ENCODE measurements around the gene CDHR4.
"Not testable (repeated sequence)": the region's sequence is repeated elsewhere in the genome, so short reads cannot be mapped to it uniquely, and the experiment has no call there.

CDHR4 gene

DNA sequence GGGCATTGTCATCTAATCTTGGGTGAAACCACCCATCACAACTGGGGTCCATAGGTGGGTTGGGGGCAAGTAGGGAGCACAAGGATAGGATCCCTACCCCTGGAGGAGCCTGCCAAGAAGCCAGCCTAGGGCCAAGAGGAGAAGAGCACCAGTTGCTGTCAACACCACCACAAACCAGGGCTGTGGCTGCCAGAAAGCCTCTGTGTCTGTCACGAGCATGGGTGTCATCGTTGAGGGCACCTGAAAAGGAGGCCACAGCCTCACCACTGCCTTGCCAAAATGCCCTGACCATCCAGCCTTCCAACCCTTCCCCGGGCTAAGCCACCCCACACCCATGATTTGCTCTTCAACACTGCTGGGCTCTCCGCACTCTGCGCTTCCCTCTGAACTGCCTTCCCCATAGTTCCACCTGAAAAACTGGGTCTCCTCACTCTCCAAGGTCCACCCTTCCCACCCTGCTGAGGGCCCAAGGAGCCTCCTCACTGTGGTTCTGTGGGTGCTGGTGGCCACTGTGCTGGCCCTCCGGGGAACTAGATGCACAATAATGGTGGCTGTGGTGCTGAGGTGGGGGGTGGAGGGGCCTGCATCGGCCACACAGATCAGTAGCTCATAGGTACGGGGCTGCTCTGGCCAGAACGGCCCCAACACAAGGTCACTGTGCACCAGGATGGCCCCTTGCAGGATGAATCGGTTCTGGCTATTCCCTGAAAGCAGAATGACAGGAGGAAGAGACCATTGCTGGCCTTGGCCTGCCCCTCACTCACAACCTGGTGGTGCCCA lies 7.1 kb downstream of the CDHR4 start:
- no peak for ATAC-seq
- Mint-ChIP-seq H3K4me3 (no peak overlapping the region), H3K9me3 (no peaks in the 10 kb centered on the region), H3K4me1 (peaks cover 8% of the 10 kb centered on the region), H3K27me3 (no peaks in the 10 kb centered on the region), H3K27ac (peak overlapping the region in 1 of 2 donors; percentile 42)
- DNase-seq, result no peak

DNA sequence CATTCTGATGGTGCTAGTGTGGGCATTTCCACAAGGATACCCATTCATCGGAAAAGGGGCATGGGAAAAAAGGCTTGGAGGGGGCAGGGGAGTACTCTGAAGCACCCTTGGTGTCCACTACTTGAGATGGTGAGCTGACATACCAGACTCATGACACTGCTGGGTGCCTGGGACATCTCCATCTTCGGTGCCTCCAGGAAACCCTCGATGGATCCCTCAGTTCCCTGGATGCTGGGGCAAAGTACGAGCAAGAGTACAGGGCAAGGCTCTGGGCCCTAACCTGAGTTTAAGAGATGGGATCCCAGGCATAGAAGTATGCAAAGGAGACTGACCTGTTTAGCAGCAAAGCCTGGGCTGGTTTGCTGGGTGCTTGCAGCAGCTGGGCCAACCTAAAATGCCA lies 8.1 kb downstream of the CDHR4 start:
- Mint-ChIP-seq H3K27me3 (no peaks in the 10 kb centered on the region), H3K4me3 (no peak overlapping the region), H3K9me3 (no peaks in the 10 kb centered on the region), H3K27ac (no peak overlapping the region), H3K4me1 (peaks cover 17% of the 10 kb centered on the region)
- ATAC-seq (no peak), DNase-seq (no peak)

DNA sequence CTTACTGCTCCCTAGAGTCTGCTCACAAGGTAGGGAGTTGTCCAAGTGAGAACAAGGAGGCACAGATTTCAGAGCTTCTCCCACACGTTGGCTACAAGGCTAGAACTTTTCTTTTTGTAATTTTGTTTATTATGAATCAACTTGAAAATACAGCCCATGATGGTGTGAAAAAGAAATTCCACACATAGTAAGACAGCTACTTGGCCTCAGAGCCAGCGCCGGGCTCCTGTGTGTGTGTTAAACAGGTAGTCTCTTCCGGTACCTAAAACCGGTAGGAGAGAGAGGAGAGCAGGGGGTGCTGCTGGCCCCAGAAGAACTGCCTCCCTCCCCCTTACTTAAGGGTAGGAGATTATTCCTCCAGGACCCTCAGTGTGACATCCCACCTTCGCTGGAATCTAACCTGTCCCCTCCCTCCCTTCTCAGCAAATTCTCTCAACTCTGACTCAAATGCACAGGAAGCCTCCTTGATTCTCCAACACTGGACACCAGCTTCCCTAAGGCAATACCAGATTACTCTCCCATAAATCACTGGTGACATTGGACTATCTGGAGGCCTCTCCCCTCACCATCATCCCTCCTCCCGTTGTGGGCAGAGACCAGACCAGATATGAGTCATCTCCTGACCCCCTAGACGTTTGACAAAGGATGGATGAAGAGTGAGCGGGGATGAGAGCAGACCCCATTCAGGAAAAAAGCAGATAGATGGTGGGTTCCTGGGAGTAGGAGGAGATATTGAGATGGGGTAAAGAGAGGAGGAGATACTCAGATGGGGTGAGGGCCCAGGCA lies 8.9 kb downstream of the CDHR4 start:
- ATAC-seq, result no peak
- Mint-ChIP-seq H3K4me1 (peaks cover 19% of the 10 kb centered on the region), H3K27me3 (no peaks in the 10 kb centered on the region), H3K27ac (no peak overlapping the region), H3K4me3 (no peak overlapping the region), H3K9me3 (no peaks in the 10 kb centered on the region)
- no peak for DNase-seq

GRCh38 chr3:49788056-49788455 lies 11.6 kb downstream of the CDHR4 start:
- H3K9me3 Mint-ChIP-seq, result no peaks in the 10 kb centered on the region
- ATAC-seq (no peak), DNase-seq (no peak)
- no peak overlapping the region for H3K4me3 Mint-ChIP-seq
- H3K4me1 Mint-ChIP-seq, result peaks cover 36% of the 10 kb centered on the region
- no peaks in the 10 kb centered on the region for H3K27me3 Mint-ChIP-seq
- no peak overlapping the region for H3K27ac Mint-ChIP-seq

- Mint-ChIP-seq H3K27ac (no peak overlapping the region), H3K4me3 (peak overlapping the region; percentile 91 to 96), H3K27me3 (no peaks in the 10 kb centered on the region), H3K9me3 (no peaks in the 10 kb centered on the region), H3K4me1 (peaks cover 36% of the 10 kb centered on the region)
- ATAC-seq, result no peak
- DNase-seq, result no peak
Observed at GRCh38 chr3:49787536-49787935, 12.1 kb downstream of the CDHR4 start.

DNA sequence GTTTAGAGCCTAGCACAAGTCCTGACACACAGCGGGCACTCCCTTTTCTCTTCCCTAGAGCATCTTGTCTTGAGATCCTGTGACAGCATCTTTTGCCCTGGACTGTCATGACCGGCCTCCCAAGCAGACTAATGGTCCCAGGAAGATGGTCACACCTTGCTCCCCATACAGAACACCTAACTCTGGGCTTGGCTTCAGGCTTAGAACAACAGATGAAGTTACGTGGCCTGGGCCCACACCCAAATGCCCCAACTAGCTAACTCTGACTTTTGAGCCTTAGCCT lies 12.6 kb downstream of the CDHR4 start:
- Mint-ChIP-seq H3K9me3 (no peaks in the 10 kb centered on the region), H3K4me1 (peaks cover 36% of the 10 kb centered on the region), H3K4me3 (peak overlapping the region; percentile 91 to 96), H3K27me3 (no peaks in the 10 kb centered on the region), H3K27ac (peak overlapping the region; percentile 96 to 98)
- ATAC-seq, result no peak
- peak in 1 of 2 donors; percentile 23 for DNase-seq

- Mint-ChIP-seq H3K27me3 (no peaks in the 10 kb centered on the region), H3K27ac (peak within 1 kb of the TSS; percentile 96 to 98), H3K4me1 (peaks cover 37% of the 10 kb centered on the region), H3K9me3 (no peaks in the 10 kb centered on the region), H3K4me3 (peak within 1 kb of the TSS; percentile 91 to 96)
- ATAC-seq (peak; percentile 100), DNase-seq (peak; percentile 99 to 100)
Observed at GRCh38 chr3:49786357-49787181, 13.1 kb downstream of the CDHR4 start, which contains the start of gene IP6K1. Gene IP6K1 (minus strand): TSS chr3:49786542. CDS start chr3:49748040, 38,502 bp downstream.

GRCh38 chr3:49785565-49786356 lies 13.9 kb downstream of the CDHR4 start:
- peaks cover 45% of the 10 kb centered on the region for H3K4me1 Mint-ChIP-seq
- no peak for DNase-seq
- H3K4me3 Mint-ChIP-seq, result peak overlapping the region; percentile 91 to 96
- ATAC-seq, result peak; percentile 60
- H3K9me3 Mint-ChIP-seq, result no peaks in the 10 kb centered on the region
- H3K27me3 Mint-ChIP-seq, result no peaks in the 10 kb centered on the region
- peak overlapping the region; percentile 90 to 98 for H3K27ac Mint-ChIP-seq

- H3K9me3 Mint-ChIP-seq, H3K27me3 Mint-ChIP-seq, ATAC-seq, H3K27ac Mint-ChIP-seq, H3K4me3 Mint-ChIP-seq, DNase-seq: not testable (repeated sequence)
- peaks cover 55% of the 10 kb centered on the region for H3K4me1 Mint-ChIP-seq
Observed at GRCh38 chr3:49782277-49782676, 17.4 kb downstream of the CDHR4 start.

GRCh38 chr3:49781415-49782199 lies 18.1 kb downstream of the CDHR4 start:
- Mint-ChIP-seq H3K27ac (peak overlapping the region in 1 of 2 donors; percentile 26), H3K27me3 (no peaks in the 10 kb centered on the region), H3K4me3 (no peak overlapping the region), H3K9me3 (no peaks in the 10 kb centered on the region), H3K4me1 (peaks cover 54% of the 10 kb centered on the region)
- DNase-seq, result no peak
- no peak for ATAC-seq

DNA sequence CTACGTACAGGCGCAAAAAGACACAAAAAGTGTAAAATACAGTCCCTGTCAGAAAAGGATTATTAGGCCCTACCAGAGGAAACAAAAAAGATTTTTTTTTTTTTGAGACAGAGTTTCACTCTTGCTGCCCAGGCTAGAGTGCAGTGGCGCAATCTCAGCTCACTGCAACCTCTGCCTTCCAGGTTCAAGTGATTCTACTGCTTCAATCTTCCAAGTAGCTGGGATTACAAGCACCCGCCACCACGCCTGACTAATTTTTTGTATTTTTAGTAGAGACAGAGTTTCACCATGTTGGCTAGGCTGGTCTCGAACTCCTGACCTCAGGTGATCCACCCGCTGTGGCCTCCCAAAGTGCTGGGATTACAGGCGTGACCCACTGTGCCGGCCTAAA lies 18.7 kb downstream of the CDHR4 start:
- peak overlapping the region; percentile 26 to 27 for H3K27ac Mint-ChIP-seq
- not testable (repeated sequence) for H3K4me3 Mint-ChIP-seq, H3K27me3 Mint-ChIP-seq, H3K9me3 Mint-ChIP-seq, DNase-seq, ATAC-seq
- peaks cover 52% of the 10 kb centered on the region for H3K4me1 Mint-ChIP-seq

DNA sequence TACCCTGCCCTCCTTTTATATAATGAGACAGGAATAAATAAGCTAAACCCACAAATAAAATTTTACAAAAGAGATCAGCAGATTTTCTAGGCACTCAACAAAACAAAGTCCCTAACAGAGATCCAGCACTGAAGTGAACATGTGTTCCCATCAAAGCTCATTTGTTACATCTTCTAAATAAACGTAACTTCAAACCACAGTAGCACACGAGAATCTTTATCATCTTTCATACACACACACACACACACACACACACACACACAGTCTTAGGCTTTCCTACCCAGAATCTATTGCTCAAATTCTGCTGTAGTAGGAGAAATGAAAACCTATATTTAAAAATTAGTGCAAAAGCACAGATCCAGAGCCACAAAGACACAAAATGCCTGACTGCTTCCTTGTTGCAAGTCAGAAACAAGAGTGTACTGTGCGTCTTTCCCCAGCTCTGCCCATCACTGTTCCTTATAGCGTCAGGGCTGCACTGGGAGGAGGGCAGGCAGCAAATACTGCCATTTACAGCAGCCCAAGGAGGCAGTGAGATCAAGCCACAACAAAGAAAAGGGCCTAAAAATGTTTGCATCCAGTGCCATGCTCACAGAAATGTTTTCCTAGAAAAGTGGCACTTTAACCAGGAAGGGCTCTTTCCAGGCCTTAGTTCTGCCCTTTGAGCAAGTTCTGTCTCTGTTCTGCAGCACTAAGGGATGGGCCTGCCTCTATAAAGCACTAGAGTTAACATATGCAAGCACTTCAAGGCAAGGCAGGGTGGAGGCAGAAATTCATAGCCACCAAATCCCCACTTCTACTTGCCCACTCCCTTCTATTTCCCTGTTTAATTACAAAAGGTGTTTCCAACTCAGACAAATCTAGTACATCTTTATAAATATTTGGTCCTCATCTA lies 19.3 kb downstream of the CDHR4 start:
- H3K27ac Mint-ChIP-seq, result peak overlapping the region in 1 of 2 donors; percentile 77
- H3K9me3 Mint-ChIP-seq, result no peaks in the 10 kb centered on the region
- no peaks in the 10 kb centered on the region for H3K27me3 Mint-ChIP-seq
- peaks cover 51% of the 10 kb centered on the region for H3K4me1 Mint-ChIP-seq
- DNase-seq, result no peak
- no peak for ATAC-seq
- peak overlapping the region; percentile 23 to 30 for H3K4me3 Mint-ChIP-seq

DNA sequence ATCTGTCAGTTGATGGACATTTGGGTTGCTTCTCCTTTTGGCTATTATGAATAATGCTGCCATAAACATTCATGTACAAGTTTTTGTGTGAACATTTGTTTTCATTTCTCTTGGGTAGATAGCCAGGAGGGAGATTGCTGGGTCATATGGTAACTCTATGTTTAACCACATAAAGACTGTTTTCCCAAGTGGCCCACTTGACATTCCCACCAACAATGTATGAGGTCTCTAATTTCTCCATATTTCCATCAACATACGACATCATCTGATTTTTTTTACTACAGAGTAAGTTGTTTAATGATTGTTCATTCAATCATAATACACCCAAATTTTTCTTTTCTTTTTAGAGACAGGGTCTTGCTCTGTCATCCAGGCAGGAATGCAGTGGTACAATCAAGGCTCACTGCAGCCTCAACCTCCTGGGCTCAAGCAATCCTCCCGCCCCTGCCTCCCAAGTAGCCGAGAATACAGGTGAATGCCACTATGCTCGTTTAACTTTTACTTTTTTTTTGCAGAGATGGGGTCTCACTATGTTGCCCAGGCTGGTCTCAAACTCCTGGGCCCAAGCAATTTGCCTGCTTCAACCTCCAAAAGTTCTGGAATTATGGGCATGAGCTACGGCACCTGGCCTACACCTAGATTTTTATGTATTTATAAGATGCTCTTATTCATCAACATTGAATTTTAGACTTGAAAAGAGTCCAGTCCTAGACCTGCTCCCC lies 20.2 kb downstream of the CDHR4 start:
- ATAC-seq (no peak), DNase-seq (no peak)
- peaks cover 47% of the 10 kb centered on the region for H3K4me1 Mint-ChIP-seq
- H3K4me3 Mint-ChIP-seq, result peak overlapping the region in 1 of 2 donors; percentile 23
- H3K9me3 Mint-ChIP-seq, result no peaks in the 10 kb centered on the region
- no peaks in the 10 kb centered on the region for H3K27me3 Mint-ChIP-seq
- peak overlapping the region in 1 of 2 donors; percentile 77 for H3K27ac Mint-ChIP-seq
